ENCODE measurements around the gene KIR3DL1.

- TF ChIP-seq POLR2A (IDR thresholded peaks at IDR 0.05): no peak
- TF ChIP-seq CTCF (IDR thresholded peaks at IDR 0.05): no peak
These were observed 12.2 kb upstream of the KIR3DL1 start for GRCh38 chr19:54804101-54804500.

All from uterus (tissue), 2 donors.